PC-3 (cell line): ENCODE results near the gene FDXACB1. TPM values are rescaled to one million over a fixed set of nuclear protein-coding genes. Genes with fewer than 3 reads are reported as not detected.

Source experiments
- ATAC-seq: fragments of 200-7000 bp; cut with Tn5 transposase; 2 replicates; pipeline ENCODE4 v1.9.1; 2020; ENCODE audit warnings: mild to moderate bottlenecking, moderate library complexity
- BruUV-seq: library from RNA; stranded (reverse); fragments of 400-500 nt; replicated peaks from 2 replicates; lab custom pipeline; 2021; lab: Mats Ljungman, UMichigan
- CTCF ChIA-PET: fragments of 300-600 bp; sonication (Branson Sonifier 250); formaldehyde crosslinking; loops from one replicate; lab custom pipeline; 2022; ENCODE audit warnings: antibody characterized with exemption; lab: Charles Lee
- POLR2A ChIA-PET: fragments of 300-600 bp; sonication (Branson Sonifier 250); formaldehyde crosslinking; loops from one replicate; lab custom pipeline; 2022; ENCODE audit warnings: antibody characterized with exemption; ENCODE audit not compliant: unreplicated experiment; lab: Charles Lee
- DNase-seq: peaks from one replicate; pipeline ENCODE4 v3.0.0-alpha.2; 2015
- H2AFZ ChIP-seq: fragments of 300-600 bp; sonication (generic); 2 replicates; pipeline ENCODE4 v1.6.0; 2016; ENCODE audit warnings: antibody characterized with exemption, low read length
- H3F3A ChIP-seq: fragments of 300-600 bp; sonication (generic); one replicate; pipeline ENCODE4 v1.6.0; 2017; ENCODE audit warnings: antibody characterized with exemption, low read length, control low read depth, mild to moderate bottlenecking; ENCODE audit not compliant: unreplicated experiment
- H3K27ac ChIP-seq: fragments of 300-600 bp; sonication (generic); 2 replicates; pipeline ENCODE4 v1.5.1; 2016; ENCODE audit warnings: mild to moderate bottlenecking, low read length
- H3K27me3 ChIP-seq: fragments of 300-600 bp; sonication (generic); 2 replicates; pipeline ENCODE4 v1.6.1; 2016; ENCODE audit warnings: low read length, mixed read lengths
- H3K36me3 ChIP-seq: fragments of 300-600 bp; sonication (generic); 2 replicates; pipeline ENCODE4 v1.6.1; 2016; ENCODE audit warnings: low read depth, mixed run types, low read length, mixed read lengths
- H3K4me1 ChIP-seq: fragments of 300-600 bp; sonication (generic); 2 replicates; pipeline ENCODE4 v1.5.1; 2016; ENCODE audit warnings: low read length; ENCODE audit not compliant: insufficient read depth
- H3K4me2 ChIP-seq: fragments of 300-600 bp; sonication (generic); 2 replicates; pipeline ENCODE4 v1.6.0; 2016; ENCODE audit warnings: low read length
- H3K4me3 ChIP-seq: fragments of 300-600 bp; sonication (generic); 2 replicates; pipeline ENCODE4 v1.5.1; 2016; ENCODE audit warnings: mild to moderate bottlenecking, low read length, mixed read lengths
- H3K79me2 ChIP-seq: fragments of 300-600 bp; sonication (generic); 2 replicates; pipeline ENCODE4 v1.6.1; 2017; ENCODE audit warnings: low read length, mixed read lengths
- H3K9ac ChIP-seq: fragments of 300-600 bp; sonication (generic); 2 replicates; pipeline ENCODE4 v1.6.0; 2016; ENCODE audit warnings: mild to moderate bottlenecking, low read length
- H3K9me2 ChIP-seq: fragments of 300-600 bp; sonication (generic); replicated peaks from 2 replicates; pipeline ENCODE4 v1.6.1; 2016; ENCODE audit warnings: mixed run types, low read length, mixed read lengths
- H3K9me3 ChIP-seq: fragments of 300-600 bp; sonication (generic); 2 replicates; pipeline ENCODE4 v1.6.1; 2016; ENCODE audit warnings: low read length, mixed read lengths
- H4K20me1 ChIP-seq: fragments of 300-600 bp; sonication (generic); 2 replicates; pipeline ENCODE4 v1.6.1; 2016; ENCODE audit warnings: low read length, mixed read lengths
- CTCF ChIP-seq: fragments of 300-600 bp; sonication (generic); conservative IDR thresholded peaks from 2 replicates; pipeline ENCODE4 v1.5.1; 2017; ENCODE audit warnings: antibody characterized with exemption, low read depth, mild to moderate bottlenecking, low read length
- EZH2 ChIP-seq: fragments of 300-600 bp; sonication (generic); IDR thresholded peaks from one replicate; pipeline ENCODE4 v1.6.1; 2017; ENCODE audit warnings: antibody characterized with exemption, mild to moderate bottlenecking, low read length; ENCODE audit not compliant: unreplicated experiment
- EZH2phosphoT487 ChIP-seq: fragments of 300-600 bp; sonication (generic); IDR thresholded peaks from 2 replicates; pipeline ENCODE4 v1.6.1; 2018; ENCODE audit warnings: mild to moderate bottlenecking, antibody characterized with exemption, low read length, borderline replicate concordance
- intact Hi-C: fragments of 100-400 bp; cut with micrococcal nuclease; formaldehyde crosslinking; loops from 2 replicates; pipeline ENCODE4 v1.9.0; 2023
- total RNA-seq: library from RNA; depleted of rRNA; stranded (reverse); fragments of >200 nt; gene quantifications from 2 replicates; pipeline ENCODE4 v1.2.3, GENCODE V29; 2014

The FDXACB1 gene
- total RNA-seq, 1 experiment from 2014 or later: 3.0 TPM

- Histone ChIP-seq H2AFZ (no peak overlapping the region), H3K4me2 (peak overlapping the region; percentile 73), H3K27ac (peak overlapping the region; percentile 85), H3K9ac (peak overlapping the region; percentile 51), H3K36me3 (peaks cover 21% of the 10 kb centered on the region; the same call in 1 of the 2 replicates), H3K9me2 (no peaks in the 10 kb centered on the region), H3K79me2 (no peaks in the 10 kb centered on the region), H3K9me3 (no peaks in the 10 kb centered on the region), H3F3A (peaks cover 13% of the 10 kb centered on the region), H3K4me1 (peaks cover 37% of the 10 kb centered on the region), H3K27me3 (no peaks in the 10 kb centered on the region), H3K4me3 (peak overlapping the region; percentile 20), H4K20me1 (no peaks in the 10 kb centered on the region)
- no TSS peak for BruUV-seq
- DNase-seq (peak; percentile 87), ATAC-seq (peak; percentile 85)
- POLR2A ChIA-PET: interaction anchor here (0.5 to 0.9 kb wide), 5 partner anchors 56 to 318 kb away, joined by 3 to 6 read pairs (median 3); partner anchors contain the start of gene IL18
- intact Hi-C loops: no loop called here
- TF ChIP-seq CTCF: no peak
- no peak for TF ChIP-seq EZH2phosphoT487
- no peak for TF ChIP-seq EZH2
- CTCF ChIA-PET: interaction anchor here (0.7 to 1.6 kb wide), 5 partner anchors 25 to 180 kb away, joined by 3 to 10 read pairs (median 3); partner anchors contain the start of genes ALG9 and PPP2R1B
Measured at GRCh38 chr11:111846063-111846462, 32.9 kb downstream of the FDXACB1 start.

- TF ChIP-seq EZH2phosphoT487 (no peak), CTCF (no peak), EZH2 (no peak)
- Histone ChIP-seq H3K9me3 (no peaks in the 10 kb centered on the region), H4K20me1 (no peaks in the 10 kb centered on the region), H3K9ac (peak overlapping the region; percentile 32), H3K9me2 (no peaks in the 10 kb centered on the region), H2AFZ (no peak overlapping the region), H3K4me2 (peak overlapping the region; percentile 73), H3K4me1 (peaks cover 37% of the 10 kb centered on the region), H3K79me2 (no peaks in the 10 kb centered on the region), H3K27me3 (no peaks in the 10 kb centered on the region), H3K36me3 (peaks cover 21% of the 10 kb centered on the region; the same call in 1 of the 2 replicates), H3K27ac (peak overlapping the region; percentile 85), H3F3A (peaks cover 13% of the 10 kb centered on the region), H3K4me3 (peak overlapping the region; percentile 20)
- POLR2A ChIA-PET: interaction anchor here (0.5 to 0.9 kb wide), 2 partner anchors 275 to 319 kb away, joined by 3 to 6 read pairs; partner anchors contain the start of gene IL18
- TSS peak; percentile 24 for BruUV-seq
- ATAC-seq (peak; percentile 53), DNase-seq (peak; percentile 58)
- intact Hi-C loops: no loop called here
- CTCF ChIA-PET: interaction anchor here (0.7 to 1.6 kb wide), 5 partner anchors 26 to 180 kb away, joined by 3 to 10 read pairs (median 3); partner anchors contain the start of genes ALG9 and PPP2R1B
Measured at GRCh38 chr11:111845276-111846028, 33.5 kb downstream of the FDXACB1 start.
